Esophagus squamous epithelium (tissue), 4 donors: Measurements from ENCODE around the gene PTPRT.

Experiments used
- CTCF ChIP-seq, 6 experiments: fragments of 450-650 bp in 4 of 6; fragments of 200-600 bp in 2 of 6; sonication (generic) in 2 of 6; IDR thresholded peaks; one replicate each; pipeline ENCODE4 v1.5.1; 2016 to 2019; ENCODE audit warnings: antibody characterized with exemption in 6 of 6, mild to moderate bottlenecking in 4 of 6, moderate library complexity in 4 of 6
- POLR2A ChIP-seq, 4 donors: fragments of 450-650 bp; IDR thresholded peaks; one replicate each; pipeline ENCODE4 v1.6.1; 2017; ENCODE audit warnings: antibody characterized with exemption in 4 of 4, mild to moderate bottlenecking in 4 of 4, moderate library complexity in 3 of 4

GRCh38 chr20:42340368-42340767 is 849.3 kb downstream of the PTPRT start:
- no peak for TF ChIP-seq POLR2A (IDR thresholded peaks at IDR 0.05)
- no peak for TF ChIP-seq CTCF (IDR thresholded peaks at IDR 0.05)
